Left hindlimb (tissue), 1 donor: ENCODE measurements around the gene PRKCA.

Experiments
- DNase-seq: peaks from one replicate; pipeline ENCODE4 v3.0.0-alpha.2; 2018

PRKCA gene

DNA sequence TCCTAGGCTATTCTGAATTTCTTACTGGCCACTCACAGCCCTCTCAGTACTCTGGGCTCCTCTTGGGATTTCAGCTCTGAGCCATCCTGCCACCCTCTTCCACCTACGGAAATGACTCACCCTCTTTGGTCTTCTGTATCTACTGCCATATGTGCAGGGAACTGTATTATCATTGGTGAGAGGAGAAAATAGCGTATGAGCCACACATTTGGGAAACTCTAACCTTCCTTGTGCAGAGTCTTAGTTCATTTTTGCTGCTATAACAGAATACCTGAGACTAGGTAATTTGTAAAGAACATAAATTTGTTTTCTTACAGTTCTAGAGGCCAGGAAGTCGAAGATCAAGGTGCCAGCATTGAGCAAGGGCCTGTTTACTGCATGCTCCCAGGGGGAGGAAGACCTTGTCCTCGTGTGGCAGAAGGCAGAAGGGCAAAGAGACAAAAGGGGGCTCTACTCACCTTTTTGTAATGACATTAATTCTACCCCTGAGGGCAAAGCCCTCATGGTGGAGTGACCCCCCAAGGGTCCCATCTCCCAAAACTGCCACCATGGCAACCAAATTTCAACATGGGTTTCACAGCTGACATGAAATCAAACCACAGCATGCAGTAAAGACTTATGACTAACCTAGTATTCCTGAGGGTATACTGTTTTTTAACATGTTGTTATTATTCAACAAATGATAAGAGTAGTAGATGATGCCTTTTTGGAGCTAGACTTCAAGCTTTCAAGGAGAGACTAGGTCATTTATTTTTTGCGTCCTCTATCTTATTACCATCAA lies 191.8 kb downstream of the PRKCA start:
- DNase-seq = no peak

GRCh38 chr17:66495035-66495434 lies 192.6 kb downstream of the PRKCA start:
- DNase-seq = no peak

DNA sequence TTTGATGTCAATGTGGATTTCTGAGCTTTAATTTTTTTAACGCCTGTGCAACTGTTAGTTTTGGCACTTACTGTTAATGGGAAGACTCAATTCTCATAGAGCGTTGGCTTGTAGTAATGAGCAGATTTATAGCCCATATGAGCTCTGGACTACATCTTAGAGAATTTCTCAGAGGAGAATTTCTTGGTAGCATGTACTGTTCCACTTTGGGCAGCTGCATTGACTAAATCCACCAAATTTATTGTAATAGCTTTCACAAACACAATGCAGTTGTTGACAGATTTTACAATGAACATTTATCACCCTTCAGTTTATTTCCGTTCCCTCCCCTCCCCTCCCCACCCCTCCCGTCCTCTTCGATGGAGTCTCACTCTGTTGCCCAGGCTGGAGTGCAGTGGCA lies 193.9 kb downstream of the PRKCA start:
- DNase-seq = no peak

DNA sequence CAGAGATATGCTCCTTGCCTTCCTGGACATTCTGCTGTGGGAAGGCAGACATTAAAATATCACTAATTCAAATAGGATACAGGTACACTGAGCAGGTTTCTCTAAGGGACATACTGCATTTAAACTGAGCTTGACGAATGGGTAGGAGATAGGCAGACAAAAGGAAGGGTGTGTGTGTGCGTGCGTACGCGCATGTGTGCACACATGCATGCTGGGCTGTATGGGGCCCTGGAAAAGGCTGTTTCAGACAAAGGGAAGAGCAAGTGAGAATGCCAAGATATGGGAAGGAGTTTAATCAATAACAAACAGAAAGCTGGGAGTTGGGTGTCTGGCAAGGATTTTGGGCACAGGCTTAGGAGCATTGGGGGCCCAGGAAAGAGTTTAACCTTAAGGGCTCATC lies 196.2 kb downstream of the PRKCA start:
- no peak for DNase-seq

- no peak for DNase-seq
Measured at GRCh38 chr17:66506641-66507040, 204.2 kb downstream of the PRKCA start.

GRCh38 chr17:66507103-66507923 lies 204.9 kb downstream of the PRKCA start:
- DNase-seq = no peak

GRCh38 chr17:66507982-66508760 lies 205.8 kb downstream of the PRKCA start:
- DNase-seq = no peak

GRCh38 chr17:66508896-66509844 lies 206.8 kb downstream of the PRKCA start:
- DNase-seq = no peak

GRCh38 chr17:66509926-66510325 lies 207.5 kb downstream of the PRKCA start:
- DNase-seq = no peak

- no peak for DNase-seq
Measured at GRCh38 chr17:66511135-66511534, 208.7 kb downstream of the PRKCA start.

DNA sequence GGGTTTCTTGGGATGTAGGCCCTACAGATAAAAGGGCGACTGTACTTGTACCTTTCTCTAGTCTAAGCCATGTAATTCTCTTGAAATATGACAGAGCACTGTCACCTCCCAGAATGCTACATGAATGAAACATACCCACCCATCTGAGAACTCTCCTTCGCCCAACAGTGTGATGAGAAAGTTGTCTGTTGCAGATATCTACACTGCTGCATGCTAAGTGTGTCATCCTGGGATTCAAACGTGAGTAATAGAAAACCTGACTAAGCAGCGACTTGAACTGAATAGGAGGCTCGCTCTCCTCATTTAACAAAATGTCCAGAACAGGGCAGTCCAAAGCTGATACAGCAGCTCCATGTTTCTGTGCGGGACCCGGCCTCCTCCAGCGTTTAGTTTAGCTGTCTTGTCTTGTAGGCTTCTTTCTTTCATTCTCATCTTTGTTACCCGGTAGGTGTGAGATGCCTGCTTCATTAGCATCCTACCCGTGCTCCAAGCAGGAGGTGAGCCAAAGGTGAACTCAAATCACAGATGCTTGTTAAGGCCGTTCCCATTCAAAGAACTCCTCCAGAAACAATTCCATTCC lies 211.9 kb downstream of the PRKCA start:
- no peak for DNase-seq

- no peak for DNase-seq
Measured at GRCh38 chr17:66515974-66516373, 213.6 kb downstream of the PRKCA start.

- DNase-seq = no peak
Measured at GRCh38 chr17:66517336-66518009, 215.1 kb downstream of the PRKCA start.

DNA sequence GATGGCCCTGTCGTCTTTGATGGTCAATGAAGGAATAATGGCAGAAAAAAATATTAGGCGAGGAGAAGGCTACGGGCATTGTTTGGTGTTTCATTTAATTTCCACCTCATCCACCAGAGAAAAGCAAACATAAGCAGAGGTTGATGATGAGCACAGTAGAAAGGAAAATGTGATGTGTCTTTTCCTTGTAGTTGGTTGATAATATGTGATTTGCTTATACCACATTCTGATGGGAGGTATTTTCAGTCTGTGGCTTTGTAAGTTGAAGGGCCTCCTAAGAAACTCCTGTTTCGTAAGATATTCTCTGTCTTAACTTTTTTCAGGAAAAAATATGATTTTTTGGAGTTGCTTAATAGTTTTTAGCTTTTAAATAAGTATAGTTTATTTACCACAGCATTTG lies 215.7 kb downstream of the PRKCA start:
- no peak for DNase-seq

GRCh38 chr17:66518677-66519076 lies 216.3 kb downstream of the PRKCA start:
- no peak for DNase-seq

- DNase-seq = no peak
Measured at GRCh38 chr17:66519154-66519553, 216.7 kb downstream of the PRKCA start.

GRCh38 chr17:66520999-66521398 lies 218.6 kb downstream of the PRKCA start:
- no peak for DNase-seq

DNA sequence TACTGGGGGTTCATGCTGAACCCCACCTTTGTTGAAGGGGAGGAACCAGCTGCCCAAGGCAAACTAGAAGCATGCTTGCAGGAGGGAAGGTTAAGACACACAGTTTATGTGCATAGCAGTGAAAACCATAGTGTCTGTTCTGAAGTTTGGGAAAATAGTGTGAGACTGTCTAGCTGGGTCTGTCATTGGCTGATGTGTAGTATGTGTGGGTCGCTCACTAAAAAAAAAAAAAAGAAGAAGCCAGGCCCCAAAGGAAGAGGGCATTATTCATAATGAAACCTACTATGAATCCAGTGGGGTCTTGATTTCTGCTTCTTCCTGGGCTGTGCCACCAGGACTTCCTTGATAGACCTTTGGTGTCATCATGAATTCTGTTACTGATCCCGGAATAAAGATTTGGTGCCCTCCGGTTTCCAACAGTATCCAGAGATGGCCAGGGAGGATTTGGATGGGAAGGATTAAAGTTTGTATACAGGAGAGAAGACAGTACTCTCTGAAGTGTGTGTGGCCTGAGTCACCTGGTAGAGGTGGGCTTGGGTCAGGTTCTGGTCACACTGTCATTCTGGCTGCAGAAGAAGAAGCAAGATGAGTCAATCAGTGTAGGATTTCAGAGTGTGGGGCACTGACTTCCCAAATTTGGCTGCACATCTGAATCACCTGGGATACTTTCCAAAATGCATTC lies 220.3 kb downstream of the PRKCA start:
- no peak for DNase-seq

DNA sequence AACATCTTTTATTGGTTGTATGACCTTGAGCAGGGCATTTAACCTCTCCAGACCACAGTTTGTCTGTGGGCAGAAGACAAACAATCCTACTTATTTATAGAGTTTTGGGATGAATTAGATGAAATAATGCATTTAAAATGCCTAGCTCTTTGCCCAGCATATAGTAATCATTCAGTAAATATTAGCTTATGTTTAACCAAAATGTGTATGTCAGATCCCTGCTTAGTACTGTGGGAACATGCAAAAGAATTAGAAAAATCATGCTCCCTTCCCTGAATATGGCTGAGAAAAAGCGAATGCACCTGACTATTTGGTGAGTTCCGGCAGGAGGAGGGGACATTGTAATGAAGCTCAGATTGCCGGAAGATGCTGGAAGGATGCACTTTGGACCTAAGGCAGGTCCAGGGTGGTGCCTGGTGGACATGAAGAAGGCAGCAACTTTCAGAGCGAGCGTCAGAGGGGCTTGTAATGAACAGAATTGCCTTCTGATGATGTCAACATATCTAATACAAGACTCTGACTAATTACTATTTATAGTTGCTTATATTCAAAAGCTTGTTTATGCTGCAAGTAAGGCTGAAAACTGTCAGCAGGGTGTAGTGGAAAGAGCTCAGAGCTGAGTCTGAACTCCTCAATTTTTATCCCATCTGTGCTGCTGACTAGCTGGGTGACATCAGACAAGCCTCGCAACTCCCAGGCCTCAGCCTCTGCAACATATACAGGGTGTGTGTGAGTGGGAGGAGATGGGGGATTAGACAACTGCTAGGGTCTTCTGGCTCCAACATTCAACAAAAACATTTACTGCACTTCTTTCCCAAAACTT lies 221.2 kb downstream of the PRKCA start:
- DNase-seq = no peak

DNA sequence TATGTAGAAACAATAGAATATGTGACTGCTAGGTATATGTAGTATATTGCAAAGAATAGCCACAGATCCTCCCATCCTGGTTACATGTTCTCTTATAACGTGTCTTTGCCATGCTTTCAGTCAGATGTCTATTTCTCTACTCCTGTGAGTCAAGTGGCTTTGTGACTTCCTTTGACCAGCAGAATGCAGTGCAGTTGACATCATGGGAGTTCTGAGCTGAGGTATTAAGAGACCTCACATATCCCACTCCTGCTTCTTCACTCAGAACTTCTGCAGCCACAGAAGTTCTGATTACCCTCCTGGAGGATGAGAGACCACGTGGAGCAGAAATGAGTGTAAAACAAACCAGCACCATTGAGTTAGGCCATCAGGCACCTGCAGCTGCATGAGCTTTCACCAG lies 222.5 kb downstream of the PRKCA start:
- DNase-seq = no peak
